Measurements from ENCODE around the gene BLOC1S1. TPM values are rescaled to one million over a fixed set of nuclear protein-coding genes. Genes with fewer than 3 reads are reported as not detected.
A peak's percentile ranks its signal among the peaks of the same experiment; 100 is the strongest.

Gene BLOC1S1
- total RNA-seq, 1 experiment from 2014 or later = 76.0 TPM

DNA sequence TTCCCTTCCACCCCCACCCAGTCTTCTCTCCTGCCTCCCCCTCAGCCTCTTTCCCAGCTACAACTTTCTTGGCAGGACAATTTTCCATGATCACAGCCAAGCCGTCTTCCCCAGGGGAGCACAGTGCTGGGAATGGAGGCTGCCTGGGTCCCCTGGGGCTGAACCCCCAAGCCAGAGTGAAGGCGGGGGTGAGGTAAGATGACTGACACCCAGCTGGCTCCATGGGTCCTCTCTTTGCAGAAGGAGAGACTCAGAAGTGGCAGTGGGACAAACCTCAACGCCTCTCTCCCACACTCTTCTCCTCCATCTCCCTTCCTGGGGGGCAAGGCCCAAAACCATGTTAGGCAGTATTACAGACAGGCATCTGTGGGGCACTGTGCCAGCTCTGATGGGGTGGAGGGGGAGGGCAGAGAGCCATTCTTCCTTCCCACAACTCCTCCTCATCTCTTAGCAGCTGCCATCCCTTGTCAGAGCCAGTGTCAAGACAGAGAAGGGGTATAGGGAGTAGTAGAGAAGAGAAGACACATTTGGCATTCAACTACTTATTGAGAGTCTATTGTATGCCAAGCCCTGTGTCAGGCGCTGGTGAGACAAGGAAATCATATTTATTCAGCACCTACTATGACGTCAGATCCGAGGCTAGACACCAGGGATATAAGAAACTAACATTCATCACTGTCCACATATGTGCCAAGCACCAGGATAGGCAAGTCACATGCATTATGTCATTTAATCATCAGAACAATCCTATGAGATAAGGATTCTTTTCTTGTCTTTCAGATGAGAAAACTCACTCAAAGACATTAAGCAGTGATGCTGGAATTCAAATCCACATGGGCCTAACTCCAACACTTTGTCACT lies 11.7 kb upstream of the BLOC1S1 start:
- H3K9me3 ChIP-seq (ENCODE audit: low read depth, low read length, poor library complexity, severe bottlenecking) = no peaks in the 10 kb centered on the region
- no peak for DNase-seq (ENCODE audit: low spot score)
- no peaks in the 10 kb centered on the region for H3K27me3 ChIP-seq (replicated peaks; ENCODE audit: insufficient read depth, low read depth, low read length, poor library complexity)
- ChIA-PET POLR2A (ENCODE audit: low non-redundant PET) (no interaction called here), CTCF (interaction anchor here (0.7 kb wide), 1 partner anchor 7 kb away, joined by 3 read pairs; no protein-coding TSS in a partner anchor)
- intact Hi-C loops (cut with micrococcal nuclease; ENCODE audit: unreplicated experiment) = no loop called here
- BruUV-seq (replicated peaks) = no TSS peak
- H3K36me3 ChIP-seq (ENCODE audit: insufficient read depth, low read length, poor library complexity, severe bottlenecking) = no peaks in the 10 kb centered on the region
- TF ChIP-seq CTCF (conservative IDR thresholded peaks at IDR 0.05; ENCODE audit: low read depth, low read length) = no peak
- TF ChIP-seq EZH2 (IDR thresholded peaks at IDR 0.05; ENCODE audit: borderline replicate concordance, low read depth, low read length, poor library complexity, severe bottlenecking) = no peak
- no peak overlapping the region for H3K27ac ChIP-seq (ENCODE audit: low read depth, low read length, poor library complexity, severe bottlenecking)
- no peak overlapping the region for H3K4me3 ChIP-seq (ENCODE audit: low read depth, low read length, poor library complexity, severe bottlenecking)
- peaks cover 14% of the 10 kb centered on the region for H3K4me1 ChIP-seq (ENCODE audit: insufficient read depth, low read length, poor library complexity, severe bottlenecking)

- TF ChIP-seq EZH2 (IDR thresholded peaks at IDR 0.05; ENCODE audit: borderline replicate concordance, low read depth, low read length, poor library complexity, severe bottlenecking) = no peak
- TF ChIP-seq CTCF (conservative IDR thresholded peaks at IDR 0.05; ENCODE audit: low read depth, low read length) = no peak
- no peak for DNase-seq (ENCODE audit: low spot score)
- Histone ChIP-seq H3K27ac (ENCODE audit: low read depth, low read length, poor library complexity, severe bottlenecking) (no peak overlapping the region), H3K4me3 (ENCODE audit: low read depth, low read length, poor library complexity, severe bottlenecking) (no peak overlapping the region), H3K36me3 (ENCODE audit: insufficient read depth, low read length, poor library complexity, severe bottlenecking) (no peaks in the 10 kb centered on the region), H3K4me1 (ENCODE audit: insufficient read depth, low read length, poor library complexity, severe bottlenecking) (peaks cover 14% of the 10 kb centered on the region), H3K27me3 (replicated peaks; ENCODE audit: insufficient read depth, low read depth, low read length, poor library complexity) (no peaks in the 10 kb centered on the region), H3K9me3 (ENCODE audit: low read depth, low read length, poor library complexity, severe bottlenecking) (no peaks in the 10 kb centered on the region)
- intact Hi-C loops (cut with micrococcal nuclease; ENCODE audit: unreplicated experiment) = no loop called here
- BruUV-seq (replicated peaks) = no TSS peak
- POLR2A ChIA-PET (ENCODE audit: low non-redundant PET) = no interaction called here
- CTCF ChIA-PET = no interaction called here
Measured at GRCh38 chr12:55704824-55705718, 10.8 kb upstream of the BLOC1S1 start.

DNA sequence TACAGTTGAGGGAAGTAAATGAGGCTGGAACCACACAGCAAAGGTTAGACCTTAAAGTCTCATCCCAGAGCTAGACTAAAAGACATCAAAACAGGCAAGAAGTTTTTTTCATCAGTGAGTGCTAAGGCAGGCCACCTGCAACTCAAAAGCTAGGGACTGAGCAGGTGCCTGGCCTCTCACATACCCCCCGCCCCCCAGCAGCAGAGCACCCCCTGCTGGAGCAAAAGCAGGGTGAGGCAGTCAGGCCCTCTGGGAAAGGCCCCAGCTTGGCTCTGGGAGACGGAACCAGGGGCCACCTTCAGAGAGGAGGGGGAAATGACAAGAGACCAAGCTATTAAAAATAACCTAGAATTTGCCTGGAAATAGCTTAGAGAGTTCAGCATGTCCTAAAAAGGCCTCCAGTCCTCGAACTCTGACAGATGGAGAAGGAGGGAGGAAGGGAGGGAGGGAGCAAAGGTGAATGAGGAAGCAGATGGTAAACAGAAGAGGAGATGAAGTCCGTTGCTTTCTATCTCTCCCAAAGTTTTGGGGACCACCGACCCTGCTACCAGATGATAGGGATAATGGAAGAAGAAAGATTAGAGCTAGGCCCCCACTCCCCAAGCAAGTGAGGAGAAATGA lies 10.0 kb upstream of the BLOC1S1 start:
- Histone ChIP-seq H3K27ac (ENCODE audit: low read depth, low read length, poor library complexity, severe bottlenecking) (no peak overlapping the region), H3K4me3 (ENCODE audit: low read depth, low read length, poor library complexity, severe bottlenecking) (no peak overlapping the region), H3K27me3 (replicated peaks; ENCODE audit: insufficient read depth, low read depth, low read length, poor library complexity) (no peaks in the 10 kb centered on the region), H3K4me1 (ENCODE audit: insufficient read depth, low read length, poor library complexity, severe bottlenecking) (peaks cover 14% of the 10 kb centered on the region), H3K36me3 (ENCODE audit: insufficient read depth, low read length, poor library complexity, severe bottlenecking) (no peaks in the 10 kb centered on the region), H3K9me3 (ENCODE audit: low read depth, low read length, poor library complexity, severe bottlenecking) (no peaks in the 10 kb centered on the region)
- intact Hi-C loops (cut with micrococcal nuclease; ENCODE audit: unreplicated experiment) = no loop called here
- no peak for DNase-seq (ENCODE audit: low spot score)
- no TSS peak for BruUV-seq (replicated peaks)
- POLR2A ChIA-PET (ENCODE audit: low non-redundant PET) = no interaction called here
- TF ChIP-seq CTCF (conservative IDR thresholded peaks at IDR 0.05; ENCODE audit: low read depth, low read length) (peak; percentile 51), EZH2 (IDR thresholded peaks at IDR 0.05; ENCODE audit: borderline replicate concordance, low read depth, low read length, poor library complexity, severe bottlenecking) (no peak)
- CTCF ChIA-PET = interaction anchor here (0.5 kb wide), 1 partner anchor 24 kb away, joined by 4 read pairs; a partner anchor contains a TSS

Measured in A673 (cell line).